ENCODE data around the gene FLCN.
A peak's percentile ranks its signal among the peaks of the same experiment; 100 is the strongest.
"Not testable (repeated sequence)": the region's sequence is repeated elsewhere in the genome, so short reads cannot be mapped to it uniquely, and the experiment has no call there.

FLCN gene

GRCh38 chr17:17186551-17187505 is 50.1 kb downstream of the FLCN start:
- Histone ChIP-seq H3K9ac (ENCODE audit: low read length) (no peak overlapping the region), H2BK12ac (ENCODE audit: low read length in 2 of 2) (no peak overlapping the region), H3K27ac (ENCODE audit: low read length, poor library complexity, severe bottlenecking) (no peak overlapping the region), H3K4me1 (ENCODE audit: control insufficient read depth, insufficient read depth, low read depth, low read length) (peaks cover 23% of the 10 kb centered on the region), H3K4me3 (ENCODE audit: insufficient read depth in 1 of 2, low read depth in 1 of 2, low read length in 2 of 2) (no peak overlapping the region), H3K36me3 (ENCODE audit: control insufficient read depth in 1 of 2, insufficient read depth in 2 of 2, low read depth in 1 of 2, low read length in 2 of 2) (peaks cover 53 to 76% of the 10 kb centered on the region in 2 experiments), H2BK120ac (ENCODE audit: low read depth, low read length) (no peak overlapping the region), H3K4me2 (ENCODE audit: low read length, poor library complexity, severe bottlenecking) (no peak overlapping the region), H3K79me1 (replicated peaks; ENCODE audit: low read length, poor library complexity, severe bottlenecking) (peaks cover 10% of the 10 kb centered on the region), H3K27me3 (ENCODE audit: control insufficient read depth in 1 of 2, insufficient read depth in 1 of 2, low read length in 2 of 2) (no peaks in the 10 kb centered on the region), H3K14ac (ENCODE audit: low read length in 2 of 2) (no peak overlapping the region), H4K8ac (ENCODE audit: low read length) (no peak overlapping the region), H4K91ac (ENCODE audit: low read length) (no peak overlapping the region), H3K4ac (ENCODE audit: low read depth in 1 of 2, low read length in 2 of 2) (no peak overlapping the region), H3K9me3 (ENCODE audit: control insufficient read depth, low read length) (no peaks in the 10 kb centered on the region), H3K23ac (ENCODE audit: low read length in 2 of 2) (no peak overlapping the region), H2BK15ac (ENCODE audit: low read depth, poor library complexity, severe bottlenecking) (no peak overlapping the region), H2AK5ac (ENCODE audit: low read length, severe bottlenecking) (peak overlapping the region; percentile 4), H3K18ac (ENCODE audit: low read depth in 1 of 2, low read length in 2 of 2) (no peak overlapping the region), H2BK5ac (ENCODE audit: low read depth, low read length, poor library complexity, severe bottlenecking) (no peak overlapping the region), H2AFZ (ENCODE audit: low read depth, low read length) (no peak overlapping the region)
- 79% methylated on average over 13 of the region's 14 CpGs for WGBS
- DNase-seq = no peak

GRCh38 chr17:17186051-17186450 is 50.9 kb downstream of the FLCN start:
- no peak overlapping the region for H3K4me2 ChIP-seq (ENCODE audit: low read length, poor library complexity, severe bottlenecking)
- H3K14ac ChIP-seq (ENCODE audit: low read length in 2 of 2) = no peak overlapping the region
- no peak overlapping the region for H4K91ac ChIP-seq (ENCODE audit: low read length)
- no peak overlapping the region for H3K27ac ChIP-seq (ENCODE audit: low read length, poor library complexity, severe bottlenecking)
- no peak overlapping the region for H2AK5ac ChIP-seq (ENCODE audit: low read length, severe bottlenecking)
- peaks cover 10% of the 10 kb centered on the region for H3K79me1 ChIP-seq (replicated peaks; ENCODE audit: low read length, poor library complexity, severe bottlenecking)
- no peaks in the 10 kb centered on the region for H3K9me3 ChIP-seq (ENCODE audit: control insufficient read depth, low read length)
- H3K23ac ChIP-seq (ENCODE audit: low read length in 2 of 2) = no peak overlapping the region
- no peak for DNase-seq
- no peak overlapping the region for H3K18ac ChIP-seq (ENCODE audit: low read depth in 1 of 2, low read length in 2 of 2)
- H2BK12ac ChIP-seq (ENCODE audit: low read length in 2 of 2) = no peak overlapping the region
- WGBS = 82% methylated on average over 3 of the region's 3 CpGs
- H3K9ac ChIP-seq (ENCODE audit: low read length) = no peak overlapping the region
- H4K8ac ChIP-seq (ENCODE audit: low read length) = no peak overlapping the region
- H2BK5ac ChIP-seq (ENCODE audit: low read depth, low read length, poor library complexity, severe bottlenecking) = no peak overlapping the region
- no peak overlapping the region for H2BK15ac ChIP-seq (ENCODE audit: low read depth, poor library complexity, severe bottlenecking)
- peaks cover 59 to 84% of the 10 kb centered on the region in 2 experiments for H3K36me3 ChIP-seq (ENCODE audit: control insufficient read depth in 1 of 2, insufficient read depth in 2 of 2, low read depth in 1 of 2, low read length in 2 of 2)
- H3K4me1 ChIP-seq (ENCODE audit: control insufficient read depth, insufficient read depth, low read depth, low read length) = peaks cover 18% of the 10 kb centered on the region
- no peak overlapping the region for H3K4ac ChIP-seq (ENCODE audit: low read depth in 1 of 2, low read length in 2 of 2)
- H3K4me3 ChIP-seq (ENCODE audit: insufficient read depth in 1 of 2, low read depth in 1 of 2, low read length in 2 of 2) = no peak overlapping the region
- no peak overlapping the region for H2AFZ ChIP-seq (ENCODE audit: low read depth, low read length)
- H3K27me3 ChIP-seq (ENCODE audit: control insufficient read depth in 1 of 2, insufficient read depth in 1 of 2, low read length in 2 of 2) = no peaks in the 10 kb centered on the region
- H2BK120ac ChIP-seq (ENCODE audit: low read depth, low read length) = no peak overlapping the region

GRCh38 chr17:17184985-17185757 is 51.8 kb downstream of the FLCN start:
- 87% methylated on average over 12 of the region's 13 CpGs for WGBS
- DNase-seq = not testable (repeated sequence)

GRCh38 chr17:17183744-17184143 is 53.2 kb downstream of the FLCN start:
- no peaks in the 10 kb centered on the region for H3K9me3 ChIP-seq (ENCODE audit: control insufficient read depth, low read length)
- WGBS = 96% methylated on average over 4 of the region's 4 CpGs
- no peak overlapping the region for H3K4me2 ChIP-seq (ENCODE audit: low read length, poor library complexity, severe bottlenecking)
- no peak overlapping the region for H2AFZ ChIP-seq (ENCODE audit: low read depth, low read length)
- no peak overlapping the region for H2BK120ac ChIP-seq (ENCODE audit: low read depth, low read length)
- H2BK5ac ChIP-seq (ENCODE audit: low read depth, low read length, poor library complexity, severe bottlenecking) = no peak overlapping the region
- H2AK5ac ChIP-seq (ENCODE audit: low read length, severe bottlenecking) = no peak overlapping the region
- H3K9ac ChIP-seq (ENCODE audit: low read length) = no peak overlapping the region
- H3K14ac ChIP-seq (ENCODE audit: low read length in 2 of 2) = no peak overlapping the region
- H3K4me1 ChIP-seq (ENCODE audit: control insufficient read depth, insufficient read depth, low read depth, low read length) = peaks cover 16% of the 10 kb centered on the region
- no peak overlapping the region for H3K4me3 ChIP-seq (ENCODE audit: insufficient read depth in 1 of 2, low read depth in 1 of 2, low read length in 2 of 2)
- H4K91ac ChIP-seq (ENCODE audit: low read length) = no peak overlapping the region
- H3K27ac ChIP-seq (ENCODE audit: low read length, poor library complexity, severe bottlenecking) = no peak overlapping the region
- no peak overlapping the region for H4K8ac ChIP-seq (ENCODE audit: low read length)
- no peaks in the 10 kb centered on the region for H3K27me3 ChIP-seq (ENCODE audit: control insufficient read depth in 1 of 2, insufficient read depth in 1 of 2, low read length in 2 of 2)
- H2BK15ac ChIP-seq (ENCODE audit: low read depth, poor library complexity, severe bottlenecking) = no peak overlapping the region
- no peak overlapping the region for H3K4ac ChIP-seq (ENCODE audit: low read depth in 1 of 2, low read length in 2 of 2)
- no peak overlapping the region for H2BK12ac ChIP-seq (ENCODE audit: low read length in 2 of 2)
- H3K18ac ChIP-seq (ENCODE audit: low read depth in 1 of 2, low read length in 2 of 2) = no peak overlapping the region
- no peak for DNase-seq
- H3K79me1 ChIP-seq (replicated peaks; ENCODE audit: low read length, poor library complexity, severe bottlenecking) = peaks cover 12% of the 10 kb centered on the region
- H3K36me3 ChIP-seq (ENCODE audit: control insufficient read depth in 1 of 2, insufficient read depth in 2 of 2, low read depth in 1 of 2, low read length in 2 of 2) = peaks cover 72 to 92% of the 10 kb centered on the region in 2 experiments
- H3K23ac ChIP-seq (ENCODE audit: low read length in 2 of 2) = no peak overlapping the region

More at GRCh38 chr17:17184985-17185757, 51.8 kb downstream of the FLCN start:
- not testable (repeated sequence) for H3K18ac ChIP-seq (ENCODE audit: low read depth in 1 of 2, low read length in 2 of 2); H4K91ac ChIP-seq (ENCODE audit: low read length); H2BK15ac ChIP-seq (ENCODE audit: low read depth, poor library complexity, severe bottlenecking); H4K8ac ChIP-seq (ENCODE audit: low read length); H2BK120ac ChIP-seq (ENCODE audit: low read depth, low read length); H2AK5ac ChIP-seq (ENCODE audit: low read length, severe bottlenecking); H3K27me3 ChIP-seq (ENCODE audit: control insufficient read depth in 1 of 2, insufficient read depth in 1 of 2, low read length in 2 of 2); H3K4me2 ChIP-seq (ENCODE audit: low read length, poor library complexity, severe bottlenecking); H3K4ac ChIP-seq (ENCODE audit: low read depth in 1 of 2, low read length in 2 of 2); H3K4me3 ChIP-seq (ENCODE audit: insufficient read depth in 1 of 2, low read depth in 1 of 2, low read length in 2 of 2); H2AFZ ChIP-seq (ENCODE audit: low read depth, low read length); H3K23ac ChIP-seq (ENCODE audit: low read length in 2 of 2); H3K9ac ChIP-seq (ENCODE audit: low read length); H3K14ac ChIP-seq (ENCODE audit: low read length in 2 of 2); H3K9me3 ChIP-seq (ENCODE audit: control insufficient read depth, low read length); H3K27ac ChIP-seq (ENCODE audit: low read length, poor library complexity, severe bottlenecking); H2BK5ac ChIP-seq (ENCODE audit: low read depth, low read length, poor library complexity, severe bottlenecking); H2BK12ac ChIP-seq (ENCODE audit: low read length in 2 of 2)
- Histone ChIP-seq H3K79me1 (replicated peaks; ENCODE audit: low read length, poor library complexity, severe bottlenecking) (peaks cover 12% of the 10 kb centered on the region), H3K36me3 (ENCODE audit: control insufficient read depth in 1 of 2, insufficient read depth in 2 of 2, low read depth in 1 of 2, low read length in 2 of 2) (peaks cover 67 to 92% of the 10 kb centered on the region in 2 experiments), H3K4me1 (ENCODE audit: control insufficient read depth, insufficient read depth, low read depth, low read length) (peaks cover 17% of the 10 kb centered on the region)
